ENCODE data around the gene EN1.

The EN1 gene

DNA sequence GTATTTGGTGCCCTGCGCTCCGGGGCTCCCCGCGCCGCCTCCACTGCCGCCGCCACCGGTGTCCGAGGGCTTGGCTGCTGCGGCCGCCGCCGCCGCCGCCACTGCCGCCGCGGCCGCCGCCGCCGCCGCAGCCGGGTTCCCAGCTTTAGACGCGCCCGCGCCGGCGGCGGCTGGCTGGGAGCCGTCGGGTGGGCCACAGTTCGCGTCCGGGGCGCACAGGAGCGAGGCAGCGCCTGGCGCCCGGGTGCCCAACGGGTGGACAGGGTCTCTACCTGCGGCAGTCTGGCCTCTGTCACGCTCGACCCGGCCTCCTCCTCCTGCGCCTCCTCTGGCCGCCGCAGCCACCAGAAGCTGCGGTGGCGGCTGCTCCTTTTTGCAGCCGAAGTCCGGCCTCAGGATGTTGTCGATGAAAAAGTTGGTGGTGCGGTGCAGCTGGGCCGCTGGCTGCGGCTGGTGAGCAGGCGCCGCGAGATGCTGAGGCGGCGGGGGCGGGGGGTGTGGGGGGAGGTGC, 951 bp downstream of the EN1 start:
- no peak overlapping the region for H3K4me3 ChIP-seq (ENCODE audit: low read depth, low read length)
- TF ChIP-seq, protein P1, sequence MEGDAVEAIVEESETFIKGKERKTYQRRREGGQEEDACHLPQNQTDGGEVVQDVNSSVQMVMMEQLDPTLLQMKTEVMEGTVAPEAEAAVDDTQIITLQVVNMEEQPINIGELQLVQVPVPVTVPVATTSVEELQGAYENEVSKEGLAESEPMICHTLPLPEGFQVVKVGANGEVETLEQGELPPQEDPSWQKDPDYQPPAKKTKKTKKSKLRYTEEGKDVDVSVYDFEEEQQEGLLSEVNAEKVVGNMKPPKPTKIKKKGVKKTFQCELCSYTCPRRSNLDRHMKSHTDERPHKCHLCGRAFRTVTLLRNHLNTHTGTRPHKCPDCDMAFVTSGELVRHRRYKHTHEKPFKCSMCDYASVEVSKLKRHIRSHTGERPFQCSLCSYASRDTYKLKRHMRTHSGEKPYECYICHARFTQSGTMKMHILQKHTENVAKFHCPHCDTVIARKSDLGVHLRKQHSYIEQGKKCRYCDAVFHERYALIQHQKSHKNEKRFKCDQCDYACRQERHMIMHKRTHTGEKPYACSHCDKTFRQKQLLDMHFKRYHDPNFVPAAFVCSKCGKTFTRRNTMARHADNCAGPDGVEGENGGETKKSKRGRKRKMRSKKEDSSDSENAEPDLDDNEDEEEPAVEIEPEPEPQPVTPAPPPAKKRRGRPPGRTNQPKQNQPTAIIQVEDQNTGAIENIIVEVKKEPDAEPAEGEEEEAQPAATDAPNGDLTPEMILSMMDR (conservative IDR thresholded peaks at IDR 0.05; ENCODE audit: low read depth, low read length) = no peak
- DNase-seq (ENCODE audit: low read depth) = no peak

DNA sequence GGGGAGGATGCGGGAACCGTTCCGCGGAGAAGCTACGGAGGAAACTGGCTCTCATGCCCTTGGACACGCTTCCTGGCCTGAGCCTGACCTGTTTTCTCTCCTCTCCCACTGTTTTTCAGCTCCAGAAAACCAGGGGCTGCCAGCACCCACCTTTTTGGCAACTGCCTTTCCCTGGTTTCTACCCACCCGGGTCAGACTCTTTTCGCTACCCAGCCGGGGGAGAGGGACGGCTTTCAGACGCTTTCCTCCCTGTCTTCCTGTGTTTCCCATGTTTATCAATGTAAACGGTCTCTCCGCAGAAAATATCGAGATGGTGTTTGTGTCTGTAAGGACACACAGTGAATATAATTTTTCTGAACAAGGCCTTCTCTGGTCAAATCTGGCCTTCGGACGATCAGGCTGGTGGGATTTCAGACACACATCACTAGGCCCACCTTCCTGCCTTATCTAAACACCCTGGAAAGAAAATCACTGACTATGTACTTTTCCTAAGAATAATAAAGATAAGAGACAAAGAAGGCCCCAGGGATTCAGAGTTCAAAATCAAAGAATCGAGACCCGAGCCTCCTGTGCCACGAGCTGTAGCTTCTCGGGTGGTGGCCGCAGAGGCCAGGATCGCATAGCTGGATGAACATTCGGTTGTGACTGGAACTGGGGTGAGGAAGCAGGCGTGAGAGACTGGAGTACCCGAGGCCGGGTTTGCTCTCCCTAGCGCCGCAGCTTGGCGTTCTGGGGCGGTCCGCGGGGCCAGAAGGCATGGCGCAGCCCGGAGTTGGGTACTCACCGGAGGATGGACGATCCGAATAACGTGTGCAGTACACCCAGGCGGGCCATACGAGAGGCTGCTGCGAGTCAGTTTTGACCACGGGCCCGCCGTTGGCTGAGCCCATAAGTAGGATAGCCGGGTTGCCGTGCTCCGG, 1.7 kb downstream of the EN1 start:
- DNase-seq (ENCODE audit: low read depth) = no peak
- H3K4me3 ChIP-seq (ENCODE audit: low read depth, low read length) = no peak overlapping the region
- TF ChIP-seq, protein P1 (conservative IDR thresholded peaks at IDR 0.05; ENCODE audit: low read depth, low read length) = no peak

DNA sequence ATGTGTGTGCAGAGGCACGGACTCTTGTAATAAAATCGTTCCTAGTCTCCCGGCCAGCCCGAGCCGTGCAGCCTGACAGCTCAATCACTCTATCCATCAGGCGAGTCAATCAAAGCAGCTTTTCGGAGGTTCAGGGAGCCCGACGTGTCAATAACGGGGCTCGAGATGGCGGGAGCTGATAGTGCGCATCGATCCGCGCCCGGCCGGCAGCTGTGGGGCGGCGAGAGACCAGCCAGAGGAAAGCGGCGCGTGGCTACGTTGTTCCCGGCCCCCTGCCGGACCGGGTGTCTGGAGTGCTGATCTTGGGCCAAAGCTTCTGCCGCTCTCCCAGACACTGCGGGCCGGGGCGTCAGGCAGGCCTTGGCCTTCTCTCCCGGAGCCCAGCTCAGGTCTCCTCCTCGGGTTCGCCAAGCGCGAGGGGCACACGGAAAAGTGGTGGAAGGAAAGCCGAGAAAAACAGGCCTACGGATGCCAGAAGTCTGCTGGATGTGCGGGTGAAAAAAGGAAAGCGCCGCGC, 2.4 kb downstream of the EN1 start:
- H3K4me3 ChIP-seq (ENCODE audit: low read depth, low read length) = no peak overlapping the region
- TF ChIP-seq, protein P1 (conservative IDR thresholded peaks at IDR 0.05; ENCODE audit: low read depth, low read length) = no peak
- DNase-seq (ENCODE audit: low read depth) = no peak

DNA sequence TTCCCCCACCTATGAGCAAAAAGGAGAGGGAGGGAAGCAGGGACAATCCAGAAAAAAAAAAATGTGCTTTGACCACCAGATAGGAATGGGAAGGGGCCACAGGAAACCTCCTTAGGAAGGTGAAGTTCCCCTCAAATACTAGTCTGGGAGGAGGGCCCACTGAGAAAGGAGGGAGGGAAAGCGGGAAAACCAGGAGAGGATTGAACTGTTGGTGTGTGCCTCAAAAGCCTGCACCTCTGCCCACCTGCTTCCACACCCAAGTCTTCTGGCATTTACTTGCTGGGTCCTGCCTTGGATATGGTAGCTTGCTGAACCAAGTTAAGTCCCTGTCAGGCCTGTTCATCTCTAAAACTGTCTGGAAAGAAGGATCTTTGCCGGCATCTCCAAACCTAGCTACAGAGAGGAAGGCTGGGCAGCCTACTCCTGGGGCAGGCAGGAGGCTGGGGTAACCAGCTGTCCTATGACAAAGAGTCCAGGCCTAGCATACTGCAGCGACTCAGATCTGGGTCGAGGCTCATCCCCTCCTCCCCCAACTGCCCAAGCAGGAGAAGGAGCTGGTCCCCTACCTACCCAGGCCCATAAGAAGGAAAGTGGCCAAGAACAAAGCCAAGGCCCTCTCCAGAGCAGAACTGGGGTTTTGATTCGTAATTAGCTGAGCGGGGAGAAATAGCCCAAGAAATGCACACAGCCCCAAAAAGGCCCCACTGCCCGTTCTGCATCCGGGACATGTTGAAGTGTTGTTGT, 3.0 kb downstream of the EN1 start:
- DNase-seq (ENCODE audit: low read depth) = no peak
- H3K4me3 ChIP-seq (ENCODE audit: low read depth, low read length) = no peak overlapping the region
- TF ChIP-seq, protein P1 (conservative IDR thresholded peaks at IDR 0.05; ENCODE audit: low read depth, low read length) = no peak

DNA sequence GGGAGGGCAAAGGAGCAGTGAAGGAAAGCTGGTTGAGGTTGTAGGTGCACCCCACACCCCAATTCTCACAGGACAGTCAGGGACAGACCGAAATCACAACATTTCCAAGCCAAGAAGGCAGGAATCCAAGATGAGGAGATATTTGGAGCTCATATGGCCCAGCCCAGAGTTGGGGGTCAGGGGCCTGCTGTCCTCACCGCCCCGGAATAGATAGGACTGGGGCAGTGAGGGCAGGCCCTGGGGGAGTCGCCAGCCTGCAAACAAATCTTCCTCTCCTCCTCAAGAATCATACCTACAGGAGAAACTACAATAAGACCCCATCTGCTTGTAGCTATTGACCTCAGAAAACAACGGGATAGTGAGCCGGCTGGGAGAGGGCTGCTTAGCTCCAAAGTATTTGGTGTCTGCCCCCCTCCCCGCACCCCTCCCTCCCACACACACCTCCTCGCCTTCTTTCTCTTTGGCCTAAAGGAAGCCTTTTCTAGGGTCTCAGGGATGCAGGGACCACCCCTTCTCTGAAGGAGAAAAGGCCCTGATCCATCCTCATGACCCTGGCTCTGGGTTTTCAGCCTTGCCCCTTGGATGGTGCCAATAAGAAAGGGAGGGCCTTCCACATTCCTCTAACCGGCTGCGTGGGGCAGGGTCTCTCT, 3.8 kb downstream of the EN1 start:
- no peak for DNase-seq (ENCODE audit: low read depth)
- H3K4me3 ChIP-seq (ENCODE audit: low read depth, low read length) = no peak overlapping the region
- TF ChIP-seq, protein P1 (conservative IDR thresholded peaks at IDR 0.05; ENCODE audit: low read depth, low read length) = no peak

DNA sequence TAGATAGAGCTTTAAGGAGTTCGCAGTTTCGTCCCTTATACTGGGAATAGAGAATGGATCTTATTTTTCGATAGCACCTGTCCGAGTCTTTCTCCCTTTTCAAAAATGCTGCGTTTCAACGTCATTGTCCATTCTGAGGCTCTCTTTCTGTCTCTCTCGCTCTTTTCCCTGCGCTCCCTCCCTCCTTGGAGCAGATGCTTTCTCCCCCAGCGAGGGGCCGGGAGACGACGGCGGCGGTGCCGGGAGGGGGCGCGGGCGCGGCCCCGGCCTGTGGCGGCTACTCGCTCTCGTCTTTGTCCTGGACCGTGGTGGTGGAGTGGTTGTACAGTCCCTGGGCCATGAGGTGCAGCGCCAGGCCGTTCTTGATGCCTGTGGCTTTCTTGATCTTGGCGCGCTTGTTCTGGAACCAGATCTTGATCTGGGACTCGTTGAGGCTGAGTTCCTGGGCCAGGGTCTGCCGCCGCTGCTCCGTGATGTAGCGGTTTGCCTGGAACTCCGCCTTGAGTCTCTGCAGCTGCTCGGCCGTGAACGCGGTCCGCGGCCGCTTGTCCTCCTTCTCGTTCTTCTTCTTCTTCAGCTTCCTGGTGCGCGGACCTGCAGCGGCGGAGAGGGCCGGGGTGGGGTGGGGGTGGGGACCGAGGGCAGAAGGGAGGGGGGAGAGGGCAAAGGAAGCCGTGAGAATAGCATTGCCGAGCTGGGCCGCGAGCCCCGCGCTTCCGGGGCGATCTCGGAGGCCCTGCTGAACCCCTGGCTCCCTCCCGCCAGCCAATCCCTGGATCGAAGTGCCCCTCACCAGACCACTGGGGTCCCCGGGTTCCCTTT, 4.6 kb downstream of the EN1 start:
- TF ChIP-seq, protein P1 (conservative IDR thresholded peaks at IDR 0.05; ENCODE audit: low read depth, low read length) = no peak
- H3K4me3 ChIP-seq (ENCODE audit: low read depth, low read length) = no peak overlapping the region
- no peak for DNase-seq (ENCODE audit: low read depth)

Data from choroid plexus epithelial cell (primary cell).